CD4-positive, alpha-beta T cell treated with Interleukin-6 at 100 ng/mL for 8 hours (primary cell): ENCODE measurements around the gene PTCH2.

Experiments
- DNase-seq: peaks from one replicate; pipeline ENCODE4 v3.0.0-alpha.2; 2020; ENCODE audit warnings: mixed read lengths, low spot score

PTCH2 gene

DNA sequence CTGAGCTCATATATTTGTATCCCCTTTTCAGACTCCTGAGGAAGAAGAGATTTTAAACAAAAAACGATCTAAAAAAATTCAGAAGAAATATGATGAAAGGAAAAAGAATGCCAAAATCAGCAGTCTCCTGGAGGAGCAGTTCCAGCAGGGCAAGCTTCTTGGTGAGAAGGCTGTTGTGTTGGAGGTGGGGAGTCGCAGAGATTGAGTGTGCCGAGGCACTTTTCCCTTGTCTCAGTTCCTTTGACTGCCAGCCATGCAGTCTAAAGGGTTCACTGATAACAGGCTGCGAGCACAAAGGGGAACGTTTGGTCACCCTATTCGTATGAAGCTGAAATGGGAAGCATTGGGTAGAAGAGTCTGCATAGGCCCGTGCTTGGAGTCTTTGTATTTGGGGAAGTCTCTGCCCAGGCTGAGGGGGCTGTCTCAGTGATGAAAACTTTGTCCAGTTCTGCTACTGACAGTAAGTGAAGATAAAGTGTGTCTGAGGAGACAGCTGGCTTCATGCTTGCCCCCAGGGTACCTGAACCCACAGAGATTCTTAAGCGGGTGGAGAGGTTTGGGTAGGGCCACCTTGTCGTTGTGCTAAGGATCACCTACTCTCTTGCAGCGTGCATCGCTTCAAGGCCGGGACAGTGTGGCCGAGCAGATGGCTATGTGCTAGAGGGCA lies 65.0 kb downstream of the PTCH2 start:
- no peak for DNase-seq

DNA sequence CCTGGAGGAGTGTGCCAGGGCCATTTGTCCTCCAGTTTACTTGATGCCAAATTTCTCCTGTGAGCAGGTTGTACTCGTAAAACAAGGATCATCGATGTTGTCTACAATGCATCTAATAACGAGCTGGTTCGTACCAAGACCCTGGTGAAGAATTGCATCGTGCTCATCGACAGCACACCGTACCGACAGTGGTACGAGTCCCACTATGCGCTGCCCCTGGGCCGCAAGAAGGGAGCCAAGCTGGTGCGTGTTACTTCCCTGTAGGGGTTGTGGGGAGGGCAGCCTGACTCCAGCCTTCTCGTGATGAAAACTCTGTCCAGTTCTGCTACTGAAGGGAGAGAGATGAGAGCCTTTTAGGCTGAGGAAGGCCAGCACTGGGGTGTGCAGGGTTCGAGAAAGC lies 65.5 kb downstream of the PTCH2 start:
- DNase-seq = no peak

DNA sequence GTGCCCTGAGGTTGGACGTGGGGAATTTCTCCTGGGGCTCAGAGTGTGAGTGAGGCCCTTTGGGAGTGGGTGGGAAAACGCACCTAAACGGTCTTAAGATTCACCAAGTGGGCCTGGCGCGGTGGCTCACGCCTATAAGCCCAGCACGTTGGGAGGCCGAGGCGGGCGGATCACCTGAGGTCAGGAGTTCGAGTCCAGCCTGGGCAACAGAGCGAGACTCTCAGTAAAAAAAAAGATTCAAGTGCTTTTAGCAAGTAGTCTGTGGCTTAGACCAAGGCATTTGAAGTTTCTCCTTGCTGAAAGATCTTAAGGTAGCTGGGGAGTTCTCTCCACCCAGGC lies 66.4 kb downstream of the PTCH2 start:
- no peak for DNase-seq

DNA sequence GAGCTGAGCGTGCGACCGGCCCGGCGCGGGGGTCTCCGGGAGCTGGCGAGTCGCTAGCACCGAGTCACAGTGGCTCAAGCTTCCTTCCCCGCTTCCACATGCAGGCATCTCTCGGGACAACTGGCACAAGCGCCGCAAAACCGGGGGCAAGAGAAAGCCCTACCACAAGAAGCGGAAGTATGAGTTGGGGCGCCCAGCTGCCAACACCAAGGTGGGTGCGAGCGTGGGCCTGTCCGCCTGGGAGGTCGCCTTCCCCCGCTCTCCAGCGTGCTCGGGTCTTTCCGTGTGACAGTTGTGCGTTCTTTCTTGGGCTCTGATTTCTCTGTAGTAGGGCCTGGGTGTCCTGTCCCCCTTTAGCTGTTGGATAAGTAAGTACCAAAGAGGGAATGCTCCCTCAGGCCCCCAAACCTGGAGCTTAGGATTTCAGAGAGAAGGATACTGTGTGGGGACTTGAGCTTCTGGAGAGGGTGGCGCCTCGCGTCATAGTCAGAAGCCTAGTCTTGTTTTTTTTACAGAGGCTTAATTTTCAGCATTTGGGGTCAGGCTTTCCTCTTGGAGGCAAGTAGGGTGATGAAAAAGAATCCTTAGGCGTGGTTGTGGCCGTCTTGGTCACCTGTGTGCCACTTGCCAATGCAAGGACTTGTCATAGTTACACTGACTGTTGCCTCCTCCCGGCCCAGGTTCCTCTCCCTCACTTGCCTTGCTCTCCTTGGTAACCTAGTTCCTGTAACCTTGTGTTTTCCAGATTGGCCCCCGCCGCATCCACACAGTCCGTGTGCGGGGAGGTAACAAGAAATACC lies 66.9 kb downstream of the PTCH2 start:
- no peak for DNase-seq

DNA sequence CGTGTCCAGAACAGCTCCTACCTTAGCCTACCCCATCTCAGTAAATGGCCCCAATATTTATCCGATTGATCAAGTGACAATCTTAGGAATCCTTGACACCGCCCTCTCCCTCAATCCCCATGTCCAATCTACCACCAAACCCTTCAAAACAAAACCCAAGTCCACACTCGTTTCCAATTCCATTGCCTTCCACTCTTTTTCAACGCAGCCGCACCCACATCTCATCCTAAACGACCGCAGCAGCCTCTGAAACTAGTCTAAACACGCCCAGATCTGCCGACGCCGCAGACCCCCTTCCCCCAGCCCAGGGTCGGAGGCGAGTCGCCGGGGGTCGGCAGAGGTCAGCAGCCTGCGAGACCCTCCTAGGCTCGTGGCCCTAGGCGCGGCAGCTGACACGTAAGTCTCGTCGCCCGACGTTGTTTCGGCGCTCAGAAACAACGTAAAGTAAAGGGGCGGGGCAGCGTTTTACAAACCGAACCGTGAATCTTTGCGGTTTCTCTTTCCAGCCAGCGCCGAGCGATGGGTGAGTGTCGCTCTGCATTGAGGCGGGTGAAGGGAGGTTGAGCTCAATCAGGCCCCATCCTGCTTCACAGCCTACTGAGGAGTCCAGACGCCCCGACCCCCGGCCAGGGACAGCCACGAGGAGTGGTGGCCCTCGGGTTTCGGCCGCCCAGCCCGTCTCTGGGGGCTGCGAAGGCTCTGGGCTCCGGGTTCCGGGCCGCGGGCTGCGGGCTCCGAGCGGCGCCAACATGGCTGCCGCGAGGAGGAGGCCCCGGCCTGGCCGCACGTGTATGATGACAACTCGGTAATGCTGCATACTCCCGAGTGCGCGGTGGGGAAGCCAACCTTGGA lies 67.7 kb downstream of the PTCH2 start, which contains the start of gene RPS8:
TSS of gene RPS8 (plus strand) at position 463 of the 852 bp plus-strand sequence. CDS start at position 520, 57 bp downstream.
- peak; percentile 88 for DNase-seq
